OCI-LY3 (cell line): ENCODE data around the gene IQGAP2.

Experiments used
- H2AFZ ChIP-seq: fragments of 200-600, 300-600 bp; shearing (Covaris generic); 2 replicates; pipeline ENCODE4 v1.6.0; 2014; ENCODE audit warnings: antibody characterized with exemption, low read depth, low read length
- H3K27ac ChIP-seq: fragments of 200-600, 300-600 bp; sonication (generic); 2 replicates; pipeline ENCODE4 v1.5.1; 2014; ENCODE audit warnings: mild to moderate bottlenecking, low read length, moderate library complexity, mixed read lengths
- H3K27me3 ChIP-seq: fragments of 200-600, 300-600 bp; sonication (generic); 2 replicates; pipeline ENCODE4 v1.6.1; 2014; ENCODE audit warnings: low read depth, low read length, mixed read lengths
- H3K36me3 ChIP-seq: fragments of 200-600, 300-600 bp; sonication (generic); replicated peaks from 2 replicates; pipeline ENCODE3; 2014; ENCODE audit warnings: low read depth, low read length, mixed read lengths
- H3K4me1 ChIP-seq: fragments of 300-600, 200-600 bp; sonication (generic); 2 replicates; pipeline ENCODE4 v1.6.1; 2014; ENCODE audit warnings: low read length, mixed read lengths
- H3K4me2 ChIP-seq: fragments of 200-600, 300-600 bp; sonication (generic); 2 replicates; pipeline ENCODE4 v1.6.1; 2014; ENCODE audit warnings: low read length, mixed read lengths
- H3K4me3 ChIP-seq: fragments of 300-600, 200-600 bp; sonication (generic); 2 replicates; pipeline ENCODE4 v1.5.1; 2014; ENCODE audit warnings: antibody characterized with exemption, mild to moderate bottlenecking, low read length, moderate library complexity
- H3K79me2 ChIP-seq: fragments of 300-600, 200-600 bp; shearing (Covaris generic); 2 replicates; pipeline ENCODE4 v1.6.1; 2014; ENCODE audit warnings: mild to moderate bottlenecking, low read length, mixed read lengths
- H3K9ac ChIP-seq: fragments of 300-600, 200-600 bp; shearing (Covaris generic); 2 replicates; pipeline ENCODE4 v1.6.0; 2014; ENCODE audit warnings: mild to moderate bottlenecking, low read length, moderate library complexity
- H3K9me3 ChIP-seq: fragments of 200-600, 300-600 bp; shearing (Covaris generic); 2 replicates; pipeline ENCODE4 v1.6.1; 2014; ENCODE audit warnings: low read length, mixed read lengths; ENCODE audit not compliant: insufficient read depth
- H4K20me1 ChIP-seq: fragments of 200-600, 300-600 bp; sonication (generic); 2 replicates; pipeline ENCODE4 v1.6.1; 2016; ENCODE audit warnings: low read length, mixed read lengths; ENCODE audit not compliant: insufficient read depth
- CTCF ChIP-seq: fragments of 200-600, 300-600 bp; sonication (generic); IDR thresholded peaks from 2 replicates; pipeline ENCODE4 v1.5.1; 2014; ENCODE audit warnings: antibody characterized with exemption, low read length, low read depth
- EZH2phosphoT487 ChIP-seq: fragments of 200-600 bp; shearing (Covaris generic); IDR thresholded peaks from 2 replicates; pipeline ENCODE4 v1.6.1; 2018; ENCODE audit warnings: antibody characterized with exemption, mixed run types, low read depth

Gene IQGAP2

GRCh38 chr5:76592692-76593091 lies 189.6 kb downstream of the IQGAP2 start:
- no peak overlapping the region for H3K27ac ChIP-seq
- H4K20me1 ChIP-seq: no peaks in the 10 kb centered on the region
- no peak overlapping the region for H3K4me2 ChIP-seq
- no peaks in the 10 kb centered on the region for H3K79me2 ChIP-seq
- H2AFZ ChIP-seq: no peak overlapping the region
- no peaks in the 10 kb centered on the region for H3K9me3 ChIP-seq
- H3K36me3 ChIP-seq: peaks cover 3% of the 10 kb centered on the region
- H3K27me3 ChIP-seq: no peaks in the 10 kb centered on the region
- H3K4me1 ChIP-seq: peaks cover 27% of the 10 kb centered on the region
- no peak overlapping the region for H3K9ac ChIP-seq
- TF ChIP-seq EZH2phosphoT487 (no peak), CTCF (no peak)
- no peak overlapping the region for H3K4me3 ChIP-seq

- Histone ChIP-seq H4K20me1 (no peaks in the 10 kb centered on the region), H3K27ac (no peak overlapping the region), H3K36me3 (peaks cover 3% of the 10 kb centered on the region), H3K4me2 (no peak overlapping the region), H3K79me2 (no peaks in the 10 kb centered on the region), H3K9me3 (no peaks in the 10 kb centered on the region), H3K27me3 (no peaks in the 10 kb centered on the region), H3K4me1 (peaks cover 27% of the 10 kb centered on the region), H3K4me3 (no peak overlapping the region), H2AFZ (no peak overlapping the region), H3K9ac (no peak overlapping the region)
- TF ChIP-seq EZH2phosphoT487 (no peak), CTCF (no peak)
These were observed 191.0 kb downstream of the IQGAP2 start for GRCh38 chr5:76594107-76594506.

- Histone ChIP-seq H3K36me3 (peaks cover 3% of the 10 kb centered on the region), H2AFZ (no peak overlapping the region), H3K4me2 (no peak overlapping the region), H3K9me3 (no peaks in the 10 kb centered on the region), H3K4me3 (no peak overlapping the region), H3K27ac (no peak overlapping the region), H4K20me1 (no peaks in the 10 kb centered on the region), H3K9ac (no peak overlapping the region), H3K4me1 (peaks cover 9% of the 10 kb centered on the region), H3K27me3 (no peaks in the 10 kb centered on the region), H3K79me2 (no peaks in the 10 kb centered on the region)
- TF ChIP-seq CTCF: no peak
- TF ChIP-seq EZH2phosphoT487: no peak
These were observed 192.8 kb downstream of the IQGAP2 start for GRCh38 chr5:76595755-76596481.

GRCh38 chr5:76598531-76598930 lies 195.4 kb downstream of the IQGAP2 start:
- H3K9me3 ChIP-seq: no peaks in the 10 kb centered on the region
- no peaks in the 10 kb centered on the region for H3K27me3 ChIP-seq
- no peak overlapping the region for H3K9ac ChIP-seq
- no peaks in the 10 kb centered on the region for H3K79me2 ChIP-seq
- H2AFZ ChIP-seq: no peak overlapping the region
- H3K36me3 ChIP-seq: no peaks in the 10 kb centered on the region
- no peaks in the 10 kb centered on the region for H4K20me1 ChIP-seq
- H3K4me1 ChIP-seq: no peaks in the 10 kb centered on the region
- no peak overlapping the region for H3K4me2 ChIP-seq
- no peak overlapping the region for H3K4me3 ChIP-seq
- no peak overlapping the region for H3K27ac ChIP-seq
- TF ChIP-seq EZH2phosphoT487: no peak
